ENCODE data around the gene OR1F1.

- TF ChIP-seq POLR2A (IDR thresholded peaks at IDR 0.05) = no peak
- TF ChIP-seq CTCF (IDR thresholded peaks at IDR 0.05) = no peak
Observed at GRCh38 chr16:3192476-3193019, 4.5 kb downstream of the OR1F1 start.
